WTC11 (cell line): Measurements from ENCODE around the gene TAC3. TPM values are rescaled to one million over a fixed set of nuclear protein-coding genes. Genes with fewer than 3 reads are reported as not detected.
"Not testable (repeated sequence)": the region's sequence is repeated elsewhere in the genome, so short reads cannot be mapped to it uniquely, and the experiment has no call there.

Experiments
- ATAC-seq: fragments of 200-7000 bp; cut with Tn5 transposase; 2 replicates; pipeline ENCODE4 v1.10.0; 2021; ENCODE audit warnings: mild to moderate bottlenecking, moderate library complexity
- CTCF ChIA-PET: fragments of 300-600 bp; sonication (Branson Sonifier 250); formaldehyde crosslinking; loops from one replicate; lab custom pipeline; 2021; ENCODE audit warnings: antibody characterized with exemption; lab: Charles Lee
- POLR2A ChIA-PET: fragments of 350-600 bp; sonication (Branson Sonifier 250); formaldehyde crosslinking; loops from one replicate; lab custom pipeline; 2021; ENCODE audit warnings: antibody characterized with exemption; lab: Charles Lee
- DNase-seq: peaks from one replicate; pipeline ENCODE4 v3.0.0; 2021; ENCODE audit warnings: low spot score
- H3K27ac Mint-ChIP-seq: 2 replicates; pipeline ENCODE4 v1.8.0; 2021; ENCODE audit warnings: mixed read lengths
- H3K27me3 Mint-ChIP-seq: 2 replicates; pipeline ENCODE4 v1.8.0; 2021; ENCODE audit warnings: low read depth, mild to moderate bottlenecking, moderate library complexity, mixed read lengths
- H3K36me3 Mint-ChIP-seq: 2 replicates; pipeline ENCODE4 v1.8.0; 2021; ENCODE audit warnings: mixed read lengths
- H3K4me1 Mint-ChIP-seq: 2 replicates; pipeline ENCODE4 v1.8.0; 2022; ENCODE audit warnings: mixed read lengths
- H3K4me3 Mint-ChIP-seq: 2 replicates; pipeline ENCODE4 v1.8.0; 2021; ENCODE audit warnings: mild to moderate bottlenecking, moderate library complexity, mixed read lengths
- H3K9me3 Mint-ChIP-seq: 2 replicates; pipeline ENCODE4 v1.8.0; 2021; ENCODE audit warnings: mixed read lengths
- ATF1 ChIP-seq: sonication (generic); formaldehyde crosslinking; IDR thresholded peaks from 2 replicates; pipeline ENCODE4 v1.8.1; 2023; ENCODE audit warnings: mild to moderate bottlenecking, moderate library complexity, missing genetic modification reagents
- CBFB ChIP-seq: sonication (generic); formaldehyde crosslinking; IDR thresholded peaks from 2 replicates; pipeline ENCODE4 v1.8.1; 2022; ENCODE audit warnings: mild to moderate bottlenecking, low read depth, missing genetic modification reagents
- CREB1 ChIP-seq: sonication (generic); formaldehyde crosslinking; IDR thresholded peaks from 2 replicates; pipeline ENCODE4 v1.8.0; 2023; ENCODE audit warnings: mild to moderate bottlenecking, missing genetic modification reagents
- ELF4 ChIP-seq: sonication (generic); formaldehyde crosslinking; IDR thresholded peaks from 2 replicates; pipeline ENCODE4 v1.8.1; 2022; ENCODE audit warnings: low read depth, mild to moderate bottlenecking, moderate library complexity, missing genetic modification reagents
- EMX1 ChIP-seq: fragments of 250-450 bp; sonication (Bioruptor Pico); IDR thresholded peaks from 2 replicates; pipeline ENCODE4 v1.8.0; 2021; ENCODE audit warnings: mild to moderate bottlenecking
- GABPB1 ChIP-seq: sonication (generic); formaldehyde crosslinking; IDR thresholded peaks from 2 replicates; pipeline ENCODE4 v1.8.1; 2023; ENCODE audit warnings: mild to moderate bottlenecking, missing genetic modification reagents
- GTF2I ChIP-seq: fragments of 250-450 bp; sonication (Bioruptor Pico); conservative IDR thresholded peaks from 2 replicates; pipeline ENCODE4 v1.4.0; 2021; ENCODE audit warnings: mild to moderate bottlenecking
- HMGA2 ChIP-seq: fragments of 250-450 bp; sonication (Bioruptor Pico); IDR thresholded peaks from 2 replicates; pipeline ENCODE4 v1.4.0; 2021; ENCODE audit warnings: mild to moderate bottlenecking, moderate library complexity
- NFATC4 ChIP-seq: fragments of 250-450 bp; sonication (Bioruptor Pico); IDR thresholded peaks from 2 replicates; pipeline ENCODE4 v1.9.0; 2021; ENCODE audit warnings: mild to moderate bottlenecking
- SMAD4 ChIP-seq: sonication (generic); formaldehyde crosslinking; IDR thresholded peaks from 2 replicates; pipeline ENCODE4 v1.8.0; 2022; ENCODE audit warnings: mild to moderate bottlenecking, missing genetic modification reagents
- TCF7 ChIP-seq: sonication (generic); formaldehyde crosslinking; IDR thresholded peaks from 2 replicates; pipeline ENCODE4 v1.8.0; 2022; ENCODE audit warnings: mild to moderate bottlenecking, low read depth, missing genetic modification reagents, moderate library complexity
- ZNF138 ChIP-seq: sonication (generic); formaldehyde crosslinking; conservative IDR thresholded peaks from 2 replicates; pipeline ENCODE4 v1.8.1; 2022; ENCODE audit warnings: mild to moderate bottlenecking, moderate library complexity, missing genetic modification reagents
- ZNF317 ChIP-seq: sonication (generic); formaldehyde crosslinking; IDR thresholded peaks from 2 replicates; pipeline ENCODE4 v1.8.1; 2023; ENCODE audit warnings: low read depth, mild to moderate bottlenecking, moderate library complexity, missing genetic modification reagents, borderline replicate concordance
- ZNF671 ChIP-seq: fragments of 250-450 bp; sonication (Bioruptor Pico); IDR thresholded peaks from 2 replicates; pipeline ENCODE4 v1.8.0; 2021; ENCODE audit warnings: mild to moderate bottlenecking
- total RNA-seq: library from RNA; stranded (reverse); gene quantifications from 3 replicates; pipeline ENCODE4 v1.2.3, GENCODE V29; 2021
- TF ChIP-seq, protein P1 (sequence below): fragments of 250-450 bp; sonication (Bioruptor Pico); IDR thresholded peaks from 2 replicates; pipeline ENCODE4 v1.9.0; 2021; ENCODE audit warnings: moderate library complexity, mild to moderate bottlenecking, inconsistent platforms, borderline replicate concordance
- TF ChIP-seq, protein P2 (sequence below): sonication (generic); formaldehyde crosslinking; IDR thresholded peaks from 2 replicates; pipeline ENCODE4 v1.8.1; 2023; ENCODE audit warnings: mild to moderate bottlenecking, moderate library complexity, missing genetic modification reagents
- TF ChIP-seq, protein P3 (sequence below): sonication (generic); formaldehyde crosslinking; IDR thresholded peaks from 2 replicates; pipeline ENCODE4 v1.8.1; 2023; ENCODE audit warnings: mild to moderate bottlenecking, missing genetic modification reagents, moderate library complexity
- TF ChIP-seq, protein P4 (sequence below): sonication (generic); formaldehyde crosslinking; IDR thresholded peaks from 2 replicates; pipeline ENCODE4 v1.8.0; 2022; ENCODE audit warnings: mild to moderate bottlenecking, missing genetic modification reagents
- TF ChIP-seq, protein P5 (sequence below): sonication (generic); formaldehyde crosslinking; conservative IDR thresholded peaks from 2 replicates; pipeline ENCODE4 v1.8.1; 2023; ENCODE audit warnings: mild to moderate bottlenecking, low read depth, missing genetic modification reagents, moderate library complexity
- TF ChIP-seq, protein P6 (sequence below): sonication (generic); formaldehyde crosslinking; IDR thresholded peaks from 2 replicates; pipeline ENCODE4 v1.8.1; 2023; ENCODE audit warnings: mild to moderate bottlenecking, missing genetic modification reagents
- TF ChIP-seq, protein P7 (sequence below): sonication (generic); formaldehyde crosslinking; IDR thresholded peaks from 2 replicates; pipeline ENCODE4 v1.8.1; 2022; ENCODE audit warnings: missing genetic modification reagents, borderline replicate concordance
- TF ChIP-seq, protein P8 (sequence below): sonication (generic); formaldehyde crosslinking; conservative IDR thresholded peaks from 2 replicates; pipeline ENCODE4 v1.8.1; 2022; ENCODE audit warnings: mild to moderate bottlenecking, missing genetic modification reagents

TAC3 gene
- total RNA-seq, 1 experiment from 2014 or later = 4.1 TPM

DNA sequence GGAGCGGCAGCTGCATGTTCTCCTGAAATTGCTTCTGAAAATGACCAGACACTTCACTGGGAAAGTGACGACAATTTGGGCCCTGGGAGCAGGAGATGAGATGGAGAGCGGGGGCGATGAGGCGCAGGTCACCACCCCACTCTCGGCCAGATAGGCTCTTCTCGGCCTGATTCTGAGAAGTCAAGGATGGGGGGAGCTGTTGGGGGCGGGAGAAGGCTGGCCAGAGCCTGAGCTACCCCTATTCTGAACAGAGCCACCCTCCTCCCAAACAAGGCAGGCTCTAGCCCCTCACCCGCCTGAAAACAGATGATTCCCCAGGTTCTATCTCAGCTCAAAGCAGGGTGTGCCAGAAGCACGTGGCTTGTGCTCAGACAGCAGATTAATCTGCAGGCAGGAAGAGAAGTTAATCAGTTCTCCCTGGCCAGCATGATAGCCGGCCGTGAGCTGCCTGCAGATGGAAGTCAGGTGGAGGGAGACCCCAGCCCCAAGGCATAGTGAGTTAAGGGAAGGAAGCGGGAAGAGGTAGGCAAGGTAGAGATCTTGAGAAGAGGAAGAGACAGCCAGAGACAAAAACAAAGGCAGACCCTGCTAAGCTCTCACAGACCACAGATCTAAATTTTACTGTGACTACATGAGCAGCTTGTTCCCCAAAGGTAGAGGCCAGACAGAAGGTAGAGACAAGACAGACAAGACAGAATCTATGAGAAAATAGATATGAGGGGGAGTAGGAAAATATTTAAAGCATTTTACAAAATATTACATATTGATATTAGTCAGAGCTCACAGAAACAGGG, 10.9 kb upstream of the TAC3 start (continued):
- no peak for TF ChIP-seq CREB1 (CRISPR knock-in tag)
- no peak for TF ChIP-seq ZNF671
- TF ChIP-seq ZNF138 = no peak
- TF ChIP-seq, protein P1, sequence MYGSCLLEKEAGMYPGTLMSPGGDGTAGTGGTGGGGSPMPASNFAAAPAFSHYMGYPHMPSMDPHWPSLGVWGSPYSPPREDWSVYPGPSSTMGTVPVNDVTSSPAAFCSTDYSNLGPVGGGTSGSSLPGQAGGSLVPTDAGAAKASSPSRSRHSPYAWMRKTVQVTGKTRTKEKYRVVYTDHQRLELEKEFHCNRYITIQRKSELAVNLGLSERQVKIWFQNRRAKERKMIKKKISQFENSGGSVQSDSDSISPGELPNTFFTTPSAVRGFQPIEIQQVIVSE (CRISPR knock-in tag) = no peak
- TF ChIP-seq, protein P2, sequence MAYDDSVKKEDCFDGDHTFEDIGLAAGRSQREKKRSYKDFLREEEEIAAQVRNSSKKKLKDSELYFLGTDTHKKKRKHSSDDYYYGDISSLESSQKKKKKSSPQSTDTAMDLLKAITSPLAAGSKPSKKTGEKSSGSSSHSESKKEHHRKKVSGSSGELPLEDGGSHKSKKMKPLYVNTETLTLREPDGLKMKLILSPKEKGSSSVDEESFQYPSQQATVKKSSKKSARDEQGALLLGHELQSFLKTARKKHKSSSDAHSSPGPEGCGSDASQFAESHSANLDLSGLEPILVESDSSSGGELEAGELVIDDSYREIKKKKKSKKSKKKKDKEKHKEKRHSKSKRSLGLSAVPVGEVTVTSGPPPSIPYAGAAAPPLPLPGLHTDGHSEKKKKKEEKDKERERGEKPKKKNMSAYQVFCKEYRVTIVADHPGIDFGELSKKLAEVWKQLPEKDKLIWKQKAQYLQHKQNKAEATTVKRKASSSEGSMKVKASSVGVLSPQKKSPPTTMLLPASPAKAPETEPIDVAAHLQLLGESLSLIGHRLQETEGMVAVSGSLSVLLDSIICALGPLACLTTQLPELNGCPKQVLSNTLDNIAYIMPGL (CRISPR knock-in tag) = no peak
- TF ChIP-seq GABPB1 (CRISPR knock-in tag) = no peak
- no peak for TF ChIP-seq ATF1
- TF ChIP-seq SMAD4 (CRISPR knock-in tag) = no peak
- TF ChIP-seq ELF4 = no peak
- TF ChIP-seq, all 79 proteins: peak for 0

DNA sequence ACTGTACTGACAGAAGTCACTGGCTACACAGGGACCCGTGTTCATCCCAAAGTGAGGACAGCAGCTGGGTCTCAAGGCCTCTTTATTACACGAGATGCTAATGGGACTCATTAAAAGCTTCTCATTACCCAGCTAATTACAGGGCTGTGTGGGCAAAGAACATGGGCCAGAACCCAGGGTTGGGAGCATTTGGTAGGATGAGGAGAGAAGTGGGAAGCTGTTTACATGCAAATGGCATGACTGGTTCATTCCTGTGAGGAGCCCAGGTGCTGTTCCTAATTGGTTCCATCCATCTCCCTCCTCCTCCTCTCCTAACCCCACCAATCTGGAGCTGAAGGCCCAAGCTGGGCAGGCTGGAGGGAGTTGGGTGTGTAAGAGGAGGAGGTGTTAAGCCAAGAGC, 8.9 kb upstream of the TAC3 start:
- ATAC-seq (no peak), DNase-seq (no peak)
- ChIA-PET CTCF (interaction anchor here (1.3 to 2.0 kb wide), 4 partner anchors 24 to 102 kb away, joined by 4 to 8 read pairs (median 6); no protein-coding TSS in a partner anchor), POLR2A (no interaction called here)
- H3K36me3 Mint-ChIP-seq = no peaks in the 10 kb centered on the region
- H3K9me3 Mint-ChIP-seq = no peaks in the 10 kb centered on the region
- peaks cover 3% of the 10 kb centered on the region; the same call in 1 of the 2 replicates for H3K27me3 Mint-ChIP-seq
- H3K27ac Mint-ChIP-seq = no peak overlapping the region
- H3K4me1 Mint-ChIP-seq = peaks cover 8% of the 10 kb centered on the region
- H3K4me3 Mint-ChIP-seq = no peak overlapping the region
- TF ChIP-seq ZNF317 (CRISPR knock-in tag) (no peak), EMX1 (CRISPR knock-in tag) (no peak), HMGA2 (no peak), TCF7 (no peak), CBFB (CRISPR knock-in tag) (no peak), GTF2I (CRISPR knock-in tag) (no peak), NFATC4 (no peak)
- TF ChIP-seq, protein P3, sequence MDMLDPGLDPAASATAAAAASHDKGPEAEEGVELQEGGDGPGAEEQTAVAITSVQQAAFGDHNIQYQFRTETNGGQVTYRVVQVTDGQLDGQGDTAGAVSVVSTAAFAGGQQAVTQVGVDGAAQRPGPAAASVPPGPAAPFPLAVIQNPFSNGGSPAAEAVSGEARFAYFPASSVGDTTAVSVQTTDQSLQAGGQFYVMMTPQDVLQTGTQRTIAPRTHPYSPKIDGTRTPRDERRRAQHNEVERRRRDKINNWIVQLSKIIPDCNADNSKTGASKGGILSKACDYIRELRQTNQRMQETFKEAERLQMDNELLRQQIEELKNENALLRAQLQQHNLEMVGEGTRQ (CRISPR knock-in tag) = no peak
- TF ChIP-seq, protein P4, sequence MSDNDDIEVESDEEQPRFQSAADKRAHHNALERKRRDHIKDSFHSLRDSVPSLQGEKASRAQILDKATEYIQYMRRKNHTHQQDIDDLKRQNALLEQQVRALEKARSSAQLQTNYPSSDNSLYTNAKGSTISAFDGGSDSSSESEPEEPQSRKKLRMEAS (CRISPR knock-in tag) = no peak
- TF ChIP-seq, protein P5, sequence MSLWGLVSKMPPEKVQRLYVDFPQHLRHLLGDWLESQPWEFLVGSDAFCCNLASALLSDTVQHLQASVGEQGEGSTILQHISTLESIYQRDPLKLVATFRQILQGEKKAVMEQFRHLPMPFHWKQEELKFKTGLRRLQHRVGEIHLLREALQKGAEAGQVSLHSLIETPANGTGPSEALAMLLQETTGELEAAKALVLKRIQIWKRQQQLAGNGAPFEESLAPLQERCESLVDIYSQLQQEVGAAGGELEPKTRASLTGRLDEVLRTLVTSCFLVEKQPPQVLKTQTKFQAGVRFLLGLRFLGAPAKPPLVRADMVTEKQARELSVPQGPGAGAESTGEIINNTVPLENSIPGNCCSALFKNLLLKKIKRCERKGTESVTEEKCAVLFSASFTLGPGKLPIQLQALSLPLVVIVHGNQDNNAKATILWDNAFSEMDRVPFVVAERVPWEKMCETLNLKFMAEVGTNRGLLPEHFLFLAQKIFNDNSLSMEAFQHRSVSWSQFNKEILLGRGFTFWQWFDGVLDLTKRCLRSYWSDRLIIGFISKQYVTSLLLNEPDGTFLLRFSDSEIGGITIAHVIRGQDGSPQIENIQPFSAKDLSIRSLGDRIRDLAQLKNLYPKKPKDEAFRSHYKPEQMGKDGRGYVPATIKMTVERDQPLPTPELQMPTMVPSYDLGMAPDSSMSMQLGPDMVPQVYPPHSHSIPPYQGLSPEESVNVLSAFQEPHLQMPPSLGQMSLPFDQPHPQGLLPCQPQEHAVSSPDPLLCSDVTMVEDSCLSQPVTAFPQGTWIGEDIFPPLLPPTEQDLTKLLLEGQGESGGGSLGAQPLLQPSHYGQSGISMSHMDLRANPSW (CRISPR knock-in tag) = no peak
- TF ChIP-seq, protein P6, sequence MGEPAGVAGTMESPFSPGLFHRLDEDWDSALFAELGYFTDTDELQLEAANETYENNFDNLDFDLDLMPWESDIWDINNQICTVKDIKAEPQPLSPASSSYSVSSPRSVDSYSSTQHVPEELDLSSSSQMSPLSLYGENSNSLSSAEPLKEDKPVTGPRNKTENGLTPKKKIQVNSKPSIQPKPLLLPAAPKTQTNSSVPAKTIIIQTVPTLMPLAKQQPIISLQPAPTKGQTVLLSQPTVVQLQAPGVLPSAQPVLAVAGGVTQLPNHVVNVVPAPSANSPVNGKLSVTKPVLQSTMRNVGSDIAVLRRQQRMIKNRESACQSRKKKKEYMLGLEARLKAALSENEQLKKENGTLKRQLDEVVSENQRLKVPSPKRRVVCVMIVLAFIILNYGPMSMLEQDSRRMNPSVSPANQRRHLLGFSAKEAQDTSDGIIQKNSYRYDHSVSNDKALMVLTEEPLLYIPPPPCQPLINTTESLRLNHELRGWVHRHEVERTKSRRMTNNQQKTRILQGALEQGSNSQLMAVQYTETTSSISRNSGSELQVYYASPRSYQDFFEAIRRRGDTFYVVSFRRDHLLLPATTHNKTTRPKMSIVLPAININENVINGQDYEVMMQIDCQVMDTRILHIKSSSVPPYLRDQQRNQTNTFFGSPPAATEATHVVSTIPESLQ = no peak
- TF ChIP-seq, protein P7, sequence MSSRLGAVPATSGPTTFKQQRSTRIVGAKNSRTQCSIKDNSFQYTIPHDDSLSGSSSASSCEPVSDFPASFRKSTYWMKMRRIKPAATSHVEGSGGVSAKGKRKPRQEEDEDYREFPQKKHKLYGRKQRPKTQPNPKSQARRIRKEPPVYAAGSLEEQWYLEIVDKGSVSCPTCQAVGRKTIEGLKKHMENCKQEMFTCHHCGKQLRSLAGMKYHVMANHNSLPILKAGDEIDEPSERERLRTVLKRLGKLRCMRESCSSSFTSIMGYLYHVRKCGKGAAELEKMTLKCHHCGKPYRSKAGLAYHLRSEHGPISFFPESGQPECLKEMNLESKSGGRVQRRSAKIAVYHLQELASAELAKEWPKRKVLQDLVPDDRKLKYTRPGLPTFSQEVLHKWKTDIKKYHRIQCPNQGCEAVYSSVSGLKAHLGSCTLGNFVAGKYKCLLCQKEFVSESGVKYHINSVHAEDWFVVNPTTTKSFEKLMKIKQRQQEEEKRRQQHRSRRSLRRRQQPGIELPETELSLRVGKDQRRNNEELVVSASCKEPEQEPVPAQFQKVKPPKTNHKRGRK = no peak
- TF ChIP-seq, protein P8, sequence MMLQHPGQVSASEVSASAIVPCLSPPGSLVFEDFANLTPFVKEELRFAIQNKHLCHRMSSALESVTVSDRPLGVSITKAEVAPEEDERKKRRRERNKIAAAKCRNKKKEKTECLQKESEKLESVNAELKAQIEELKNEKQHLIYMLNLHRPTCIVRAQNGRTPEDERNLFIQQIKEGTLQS = no peak

DNA sequence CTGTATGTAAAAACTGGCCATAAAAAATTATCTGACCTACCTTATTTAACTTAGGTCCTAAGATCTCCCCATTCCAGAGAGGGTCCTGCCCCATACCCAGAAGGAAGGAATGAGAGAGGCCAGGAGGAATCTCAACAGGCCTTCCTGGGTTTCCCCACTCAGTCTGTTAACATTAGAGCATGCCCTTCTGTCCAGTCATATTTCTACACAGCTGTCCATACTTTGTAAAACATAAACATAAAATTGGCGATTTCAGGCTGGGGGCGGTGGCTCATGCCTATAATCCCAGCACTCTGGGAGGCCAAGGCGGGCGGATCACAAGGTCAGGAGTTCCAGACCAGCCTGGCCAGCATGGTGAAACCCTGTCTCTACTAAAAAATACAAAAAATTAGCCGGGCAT, 6.0 kb upstream of the TAC3 start:
- H3K4me3 Mint-ChIP-seq, H3K9me3 Mint-ChIP-seq, H3K4me1 Mint-ChIP-seq, H3K36me3 Mint-ChIP-seq, ATAC-seq, H3K27ac Mint-ChIP-seq, H3K27me3 Mint-ChIP-seq, POLR2A ChIA-PET, DNase-seq: not testable (repeated sequence)
- CTCF ChIA-PET = interaction anchor here (1.1 kb wide), 1 partner anchor 9 kb away, joined by 4 read pairs; no protein-coding TSS in a partner anchor
